Kidney epithelial cell (primary cell): ENCODE data around the gene NPEPPS. TPM values are rescaled to one million over a fixed set of nuclear protein-coding genes. Genes with fewer than 3 reads are reported as not detected.
"Not testable (repeated sequence)": the region's sequence is repeated elsewhere in the genome, so short reads cannot be mapped to it uniquely, and the experiment has no call there.

ENCODE experiments used
- DNase-seq: peaks from one replicate; pipeline ENCODE4 v3.0.0-alpha.2; 2010; ENCODE audit warnings: low read depth
- H3K27me3 ChIP-seq: 2 replicates; pipeline ENCODE4 v1.6.0; 2011; ENCODE audit warnings: low read length; ENCODE audit not compliant: control insufficient read depth, insufficient read depth
- H3K36me3 ChIP-seq: 2 replicates; pipeline ENCODE4 v1.5.1; 2011; ENCODE audit warnings: low read length; ENCODE audit not compliant: control insufficient read depth, insufficient read depth
- H3K4me3 ChIP-seq: 2 replicates; pipeline ENCODE4 v1.5.1; 2011; ENCODE audit warnings: low read depth, mild to moderate bottlenecking, control low read depth, low read length
- total RNA-seq: library from RNA; depleted of rRNA; stranded (reverse); fragments of >200 nt; gene quantifications from 2 replicates; pipeline ENCODE4 v1.2.3, GENCODE V29; 2015
- TF ChIP-seq, protein P1 (sequence below): IDR thresholded peaks from 2 replicates; pipeline ENCODE4 v1.5.1; 2011; ENCODE audit warnings: mild to moderate bottlenecking, moderate library complexity, low read length, control low read depth, inconsistent platforms; ENCODE audit not compliant: insufficient read depth, poor library complexity, severe bottlenecking

The NPEPPS gene
- 71.0 and 72.7 TPM in 2 replicates for total RNA-seq

DNA sequence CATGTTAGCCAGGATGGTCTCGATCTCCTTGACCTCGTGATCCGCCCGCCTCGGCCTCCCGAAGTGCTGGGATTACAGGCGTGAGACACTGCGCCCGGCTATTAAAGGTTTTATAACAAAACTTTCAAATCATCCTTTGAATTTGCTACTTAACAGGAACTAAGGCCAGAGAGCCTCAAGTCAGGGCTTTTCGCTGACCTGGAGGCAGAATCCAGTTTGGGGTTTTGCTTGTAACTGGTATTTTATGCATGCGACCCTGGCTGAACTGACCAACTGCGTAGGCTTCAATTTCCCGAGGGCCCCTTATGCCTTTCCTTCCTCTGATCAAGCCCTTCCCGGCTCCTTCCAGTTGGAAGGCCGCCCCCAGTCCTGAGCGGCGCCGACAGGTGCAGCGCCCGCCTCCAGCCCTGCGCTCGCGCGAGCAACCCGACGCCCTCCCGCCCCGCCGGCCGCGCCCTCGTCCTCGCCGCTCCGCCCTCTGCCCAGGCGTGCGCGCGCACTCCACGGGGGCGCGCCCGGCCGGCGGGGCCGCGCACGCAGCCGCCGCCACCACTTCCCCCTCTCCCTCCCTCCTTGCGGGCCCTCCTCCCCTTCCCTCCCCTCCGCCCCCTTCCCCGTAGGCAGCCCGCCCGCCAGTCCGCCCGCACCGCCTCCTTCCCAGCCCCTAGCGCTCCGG is at the start of gene NPEPPS:
Gene NPEPPS (plus strand): TSS at position 552 of the 676 bp plus-strand sequence. CDS start 193 bp downstream, outside the sequence.
- not testable (repeated sequence) for H3K27me3 ChIP-seq, H3K36me3 ChIP-seq
- peak within 1 kb of the TSS; percentile 74 for H3K4me3 ChIP-seq
- peak; percentile 9 for DNase-seq

- DNase-seq, H3K27me3 ChIP-seq, H3K36me3 ChIP-seq: not testable (repeated sequence)
- peak overlapping the region; percentile 56 for H3K4me3 ChIP-seq
Observed at GRCh38 chr17:47491841-47492212, 39.1 kb upstream of the NPEPPS start.

DNA sequence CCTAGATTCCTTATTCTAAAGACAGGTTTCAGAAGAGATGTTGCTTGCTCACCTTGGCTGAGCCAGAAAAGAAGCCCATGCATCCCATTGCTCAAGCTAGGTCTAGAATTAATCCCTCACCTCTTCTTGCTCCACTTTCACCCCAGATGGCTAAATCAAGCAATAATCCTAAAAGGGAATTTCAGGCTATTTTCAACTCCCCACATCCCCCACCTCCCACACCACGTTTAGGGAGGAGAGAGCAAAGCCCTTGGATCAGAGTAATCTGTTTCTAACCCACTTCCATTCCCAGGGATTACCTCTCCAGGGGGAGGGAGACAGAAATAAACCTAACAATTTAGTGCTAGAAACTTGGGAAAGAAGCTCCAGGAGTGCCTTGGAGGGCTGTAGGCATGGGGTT is 31.8 kb upstream of the NPEPPS start:
- H3K36me3 ChIP-seq, H3K4me3 ChIP-seq, DNase-seq: not testable (repeated sequence)

GRCh38 chr17:47499494-47499893 is 31.4 kb upstream of the NPEPPS start:
- not testable (repeated sequence) for DNase-seq

More for the DNA sequence above, 31.8 kb upstream of the NPEPPS start:
- not testable (repeated sequence) for H3K27me3 ChIP-seq

DNA sequence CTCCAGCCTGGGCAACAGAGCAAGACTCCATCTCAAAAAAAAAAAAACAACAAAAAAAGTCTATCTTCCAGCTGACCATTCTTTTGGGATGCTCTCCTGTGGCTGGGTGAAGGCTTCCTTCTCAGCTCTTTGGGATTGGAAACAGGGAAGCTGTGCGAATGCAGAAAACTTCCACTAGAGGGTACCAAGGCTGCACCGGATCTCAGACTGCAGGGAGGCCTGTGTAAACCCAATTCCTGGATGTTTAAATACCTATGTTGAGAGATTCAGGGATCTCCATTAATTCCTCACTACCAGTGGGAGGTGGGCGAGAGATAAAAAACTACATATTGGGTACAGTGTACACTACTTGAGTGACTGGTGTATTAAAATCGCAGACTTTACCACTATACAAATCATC is 30.3 kb upstream of the NPEPPS start:
- TF ChIP-seq, protein P1, sequence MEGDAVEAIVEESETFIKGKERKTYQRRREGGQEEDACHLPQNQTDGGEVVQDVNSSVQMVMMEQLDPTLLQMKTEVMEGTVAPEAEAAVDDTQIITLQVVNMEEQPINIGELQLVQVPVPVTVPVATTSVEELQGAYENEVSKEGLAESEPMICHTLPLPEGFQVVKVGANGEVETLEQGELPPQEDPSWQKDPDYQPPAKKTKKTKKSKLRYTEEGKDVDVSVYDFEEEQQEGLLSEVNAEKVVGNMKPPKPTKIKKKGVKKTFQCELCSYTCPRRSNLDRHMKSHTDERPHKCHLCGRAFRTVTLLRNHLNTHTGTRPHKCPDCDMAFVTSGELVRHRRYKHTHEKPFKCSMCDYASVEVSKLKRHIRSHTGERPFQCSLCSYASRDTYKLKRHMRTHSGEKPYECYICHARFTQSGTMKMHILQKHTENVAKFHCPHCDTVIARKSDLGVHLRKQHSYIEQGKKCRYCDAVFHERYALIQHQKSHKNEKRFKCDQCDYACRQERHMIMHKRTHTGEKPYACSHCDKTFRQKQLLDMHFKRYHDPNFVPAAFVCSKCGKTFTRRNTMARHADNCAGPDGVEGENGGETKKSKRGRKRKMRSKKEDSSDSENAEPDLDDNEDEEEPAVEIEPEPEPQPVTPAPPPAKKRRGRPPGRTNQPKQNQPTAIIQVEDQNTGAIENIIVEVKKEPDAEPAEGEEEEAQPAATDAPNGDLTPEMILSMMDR, result peak; percentile 35
- DNase-seq, result not testable (repeated sequence)

More at GRCh38 chr17:47499494-47499893, 31.4 kb upstream of the NPEPPS start:
- H3K36me3 ChIP-seq, H3K27me3 ChIP-seq, H3K4me3 ChIP-seq: not testable (repeated sequence)

DNA sequence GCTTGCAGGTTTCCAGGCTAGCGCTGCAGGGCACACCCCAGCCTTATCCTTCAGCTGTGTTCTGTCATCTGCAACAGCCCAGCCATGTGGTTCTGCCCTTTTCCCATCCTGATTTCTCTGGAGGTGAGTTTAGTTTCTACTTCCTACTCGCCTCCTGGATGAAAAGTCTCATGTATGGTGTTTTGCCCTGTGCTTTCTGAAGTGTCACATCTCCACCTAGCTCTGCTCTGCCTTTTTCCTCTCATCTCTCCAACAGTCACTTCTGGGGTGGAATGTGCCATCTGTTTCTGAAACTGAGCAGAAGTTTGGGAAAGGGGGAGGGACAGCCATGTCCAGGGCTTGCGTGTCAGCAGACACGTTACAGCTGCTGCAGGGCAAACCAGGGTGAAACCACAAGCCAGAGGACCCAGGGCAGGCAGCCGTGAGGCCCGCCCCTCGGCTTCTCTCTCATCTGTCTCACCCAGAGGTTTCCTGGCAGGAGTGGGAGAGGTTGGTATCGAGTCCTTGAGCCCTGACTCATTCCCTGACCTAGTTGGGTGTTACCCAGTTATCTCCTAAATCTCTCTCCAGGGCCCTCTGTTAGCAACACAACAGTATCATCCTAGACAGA is 28.7 kb upstream of the NPEPPS start:
- not testable (repeated sequence) for H3K36me3 ChIP-seq, H3K4me3 ChIP-seq, H3K27me3 ChIP-seq
- peak; percentile 29 for DNase-seq

More for the DNA sequence above, 30.3 kb upstream of the NPEPPS start:
- not testable (repeated sequence) for H3K4me3 ChIP-seq, H3K36me3 ChIP-seq, H3K27me3 ChIP-seq

GRCh38 chr17:47502776-47503455 is 28.0 kb upstream of the NPEPPS start:
- H3K4me3 ChIP-seq, H3K36me3 ChIP-seq, H3K27me3 ChIP-seq: not testable (repeated sequence)
- DNase-seq, result peak; percentile 43

DNA sequence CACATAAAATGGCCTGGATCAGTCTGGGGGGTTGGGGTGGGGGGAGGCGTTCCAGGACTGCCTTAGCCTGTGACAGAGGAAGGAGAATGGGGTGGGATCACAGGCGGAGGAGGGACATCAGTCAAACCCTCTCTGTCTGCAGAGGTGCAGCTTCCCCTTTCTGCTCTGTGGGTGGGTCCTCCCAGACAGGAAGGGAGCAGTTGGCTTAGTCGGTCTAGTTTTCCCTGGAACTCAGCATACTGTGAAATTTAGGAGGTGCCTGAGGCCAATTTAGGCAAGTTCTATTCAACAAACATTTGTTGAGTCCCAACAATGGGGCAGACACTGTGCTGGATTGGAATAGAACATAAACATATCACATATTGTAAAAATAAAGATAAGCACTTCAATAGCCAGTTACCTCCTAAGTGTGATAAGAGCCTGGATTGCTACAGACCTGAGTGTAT is 19.2 kb upstream of the NPEPPS start:
- not testable (repeated sequence) for DNase-seq, H3K27me3 ChIP-seq, H3K36me3 ChIP-seq, H3K4me3 ChIP-seq

DNA sequence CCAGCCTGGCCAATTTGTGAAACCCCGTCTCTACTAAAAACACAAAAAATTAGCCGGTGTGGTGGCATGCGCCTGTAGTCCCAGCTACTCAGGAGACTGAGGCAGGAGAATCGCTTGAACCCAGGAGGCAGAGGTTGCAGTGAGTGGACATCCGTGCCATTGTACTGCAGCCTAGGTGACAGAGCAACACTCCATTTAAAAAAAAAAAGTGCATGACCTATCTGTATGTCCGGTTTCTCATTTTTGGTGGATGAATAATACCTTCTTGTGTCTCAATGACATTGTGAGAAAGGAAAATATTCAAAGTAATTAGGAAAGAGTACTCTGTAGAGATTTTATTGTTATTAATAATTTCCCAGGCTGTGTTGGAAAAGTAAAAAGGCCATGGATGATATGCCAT is 17.6 kb upstream of the NPEPPS start:
- not testable (repeated sequence) for H3K27me3 ChIP-seq, H3K4me3 ChIP-seq, DNase-seq, H3K36me3 ChIP-seq

GRCh38 chr17:47518880-47519279 is 12.0 kb upstream of the NPEPPS start:
- not testable (repeated sequence) for H3K4me3 ChIP-seq, H3K27me3 ChIP-seq, DNase-seq, H3K36me3 ChIP-seq

- H3K27me3 ChIP-seq, DNase-seq, H3K4me3 ChIP-seq: not testable (repeated sequence)
Observed at GRCh38 chr17:47519365-47519764, 11.5 kb upstream of the NPEPPS start.

DNA sequence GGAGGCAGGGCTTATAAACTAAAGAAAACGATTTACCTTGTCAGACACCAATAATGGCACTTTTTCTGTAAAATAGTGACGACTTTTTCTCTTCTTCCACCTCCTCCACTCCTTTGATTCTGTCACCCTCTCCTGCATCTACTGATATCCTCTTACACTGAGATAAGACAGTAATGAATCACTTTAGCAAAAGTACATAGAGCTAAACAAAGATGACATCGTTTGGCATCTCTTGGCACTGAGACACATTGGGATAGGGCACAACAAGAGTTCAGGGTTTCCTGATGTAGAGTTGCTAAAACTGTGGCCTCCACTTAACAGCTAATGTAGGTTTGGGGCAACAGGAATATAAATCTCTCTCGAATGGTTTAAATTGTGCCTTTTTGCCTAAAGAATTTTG is 10.6 kb upstream of the NPEPPS start:
- DNase-seq, result not testable (repeated sequence)

More at GRCh38 chr17:47519365-47519764, 11.5 kb upstream of the NPEPPS start:
- not testable (repeated sequence) for H3K36me3 ChIP-seq

DNA sequence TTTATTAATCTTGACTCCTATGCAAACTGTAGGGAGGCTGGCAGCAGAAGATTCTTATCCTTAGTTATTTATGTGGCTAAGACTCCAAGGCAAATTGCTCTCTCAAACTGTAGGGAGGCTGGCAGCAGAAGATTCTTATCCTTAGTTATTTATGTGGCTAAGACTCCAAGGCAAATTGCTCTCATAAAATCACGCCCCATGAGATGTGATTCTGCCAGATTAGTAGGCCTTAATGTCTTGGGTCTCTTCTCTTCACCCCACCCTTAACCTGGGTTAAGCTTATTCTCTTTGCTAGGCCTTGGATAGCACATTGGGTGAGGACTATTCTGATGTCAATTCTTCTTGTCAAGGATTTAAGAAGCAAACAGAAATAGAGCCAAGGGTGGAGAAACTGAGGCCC is 9.5 kb upstream of the NPEPPS start:
- not testable (repeated sequence) for DNase-seq, H3K36me3 ChIP-seq, H3K4me3 ChIP-seq, H3K27me3 ChIP-seq

More for the DNA sequence above, 10.6 kb upstream of the NPEPPS start:
- H3K36me3 ChIP-seq, H3K4me3 ChIP-seq, H3K27me3 ChIP-seq: not testable (repeated sequence)

GRCh38 chr17:47522341-47522740 is 8.6 kb upstream of the NPEPPS start:
- H3K4me3 ChIP-seq, H3K27me3 ChIP-seq, DNase-seq, H3K36me3 ChIP-seq: not testable (repeated sequence)
